ENCODE measurements around the gene ATP2A3. TPM values are rescaled to one million over a fixed set of nuclear protein-coding genes. Genes with fewer than 3 reads are reported as not detected.
"Not testable (repeated sequence)": the region's sequence is repeated elsewhere in the genome, so short reads cannot be mapped to it uniquely, and the experiment has no call there.

The ATP2A3 gene
- total and polyA plus RNA-seq, 2 donors (not counting 1 experiment from before 2014, with no cell fraction given) = 697 to 817 TPM

DNA sequence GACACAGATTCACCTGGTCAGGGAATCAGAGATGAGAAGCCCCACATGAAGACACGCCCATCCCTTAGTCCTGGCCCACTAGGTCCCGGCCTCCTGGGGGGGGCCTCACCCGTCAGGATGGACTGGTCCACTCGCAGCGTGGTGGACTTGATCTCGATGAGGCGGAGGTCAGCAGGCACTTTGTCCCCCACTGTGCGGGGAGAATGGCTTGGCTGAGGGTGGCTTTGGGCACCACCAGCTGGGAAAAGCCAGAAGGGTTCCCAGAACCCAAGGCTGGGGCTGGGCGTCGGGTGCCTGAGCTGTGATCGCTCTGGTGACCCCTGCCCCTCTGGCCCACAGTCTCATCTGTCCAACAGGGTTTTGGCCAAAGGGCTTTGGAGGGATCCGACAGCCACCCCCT is 13.7 kb downstream of the ATP2A3 start:
- Mint-ChIP-seq H3K4me3 (no peak overlapping the region), H3K27me3 (no peaks in the 10 kb centered on the region), H3K9me3 (ENCODE audit: insufficient read depth) (no peaks in the 10 kb centered on the region), H3K4me1 (peaks cover 4% of the 10 kb centered on the region), H3K27ac (no peak overlapping the region)
- Histone ChIP-seq H4K20me1 (ENCODE audit: control insufficient read depth, insufficient read depth, low read length, poor library complexity, severe bottlenecking) (peaks cover 99% of the 10 kb centered on the region), H3K27me3 (replicated peaks in 1 of 4; ENCODE audit: control extremely low read depth in 1 of 4, control insufficient read depth in 3 of 4, insufficient read depth in 4 of 4, low read length in 3 of 4) (no peaks in the 10 kb centered on the region), H3K79me2 (ENCODE audit: control insufficient read depth, insufficient read depth, low read length) (peaks cover 87% of the 10 kb centered on the region), H3K9ac (ENCODE audit: low read length) (no peak overlapping the region), H3K27ac (ENCODE audit: low read length in 2 of 2) (no peak overlapping the region), H3K9me3 (ENCODE audit: control extremely low read depth in 1 of 3, control insufficient read depth in 2 of 3, insufficient read depth in 1 of 3, low read length in 2 of 3) (peaks cover 0 to 2% (median 0%) of the 10 kb centered on the region in 3 donors), H3K36me3 (replicated peaks in 1 of 2; ENCODE audit: control extremely low read depth in 1 of 2, control insufficient read depth in 1 of 2, extremely low read depth in 1 of 2, insufficient read depth in 2 of 2, low read length in 1 of 2) (peaks cover 0 to 86% of the 10 kb centered on the region in 2 experiments), H3K4me1 (ENCODE audit: control insufficient read depth in 2 of 2, insufficient read depth in 2 of 2, low read length in 2 of 2) (peaks cover 0 to 10% of the 10 kb centered on the region in 2 donors), H3K4me2 (replicated peaks; ENCODE audit: low read depth, low read length, poor library complexity, severe bottlenecking) (no peak overlapping the region), H3K4me3 (ENCODE audit: control extremely low read depth in 1 of 5, extremely low read depth in 1 of 5, insufficient read depth in 1 of 5, low read depth in 2 of 5, low read length in 4 of 5) (no peak overlapping the region), H2AFZ (ENCODE audit: insufficient read depth, low read depth, low read length, poor library complexity, severe bottlenecking) (no peak overlapping the region)
- ChIA-PET CTCF (interaction anchor here (1.5 kb wide), 1 partner anchor 37 kb away, joined by 10 read pairs; no protein-coding TSS in a partner anchor), POLR2A (interaction anchor here (1.6 kb wide), 1 partner anchor 11 kb away, joined by 5 read pairs; no protein-coding TSS in a partner anchor)
- 99% methylated on average over 8 of the region's 12 CpGs for WGBS (ENCODE audit: insufficient coverage)
- ATAC-seq (ENCODE audit: low read depth) = no peak
- TF ChIP-seq, protein P1, sequence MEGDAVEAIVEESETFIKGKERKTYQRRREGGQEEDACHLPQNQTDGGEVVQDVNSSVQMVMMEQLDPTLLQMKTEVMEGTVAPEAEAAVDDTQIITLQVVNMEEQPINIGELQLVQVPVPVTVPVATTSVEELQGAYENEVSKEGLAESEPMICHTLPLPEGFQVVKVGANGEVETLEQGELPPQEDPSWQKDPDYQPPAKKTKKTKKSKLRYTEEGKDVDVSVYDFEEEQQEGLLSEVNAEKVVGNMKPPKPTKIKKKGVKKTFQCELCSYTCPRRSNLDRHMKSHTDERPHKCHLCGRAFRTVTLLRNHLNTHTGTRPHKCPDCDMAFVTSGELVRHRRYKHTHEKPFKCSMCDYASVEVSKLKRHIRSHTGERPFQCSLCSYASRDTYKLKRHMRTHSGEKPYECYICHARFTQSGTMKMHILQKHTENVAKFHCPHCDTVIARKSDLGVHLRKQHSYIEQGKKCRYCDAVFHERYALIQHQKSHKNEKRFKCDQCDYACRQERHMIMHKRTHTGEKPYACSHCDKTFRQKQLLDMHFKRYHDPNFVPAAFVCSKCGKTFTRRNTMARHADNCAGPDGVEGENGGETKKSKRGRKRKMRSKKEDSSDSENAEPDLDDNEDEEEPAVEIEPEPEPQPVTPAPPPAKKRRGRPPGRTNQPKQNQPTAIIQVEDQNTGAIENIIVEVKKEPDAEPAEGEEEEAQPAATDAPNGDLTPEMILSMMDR (IDR thresholded peaks at IDR 0.05) = no peak
- TF ChIP-seq EZH2 (IDR thresholded peaks at IDR 0.05; ENCODE audit: borderline replicate concordance, insufficient read depth, low read depth, low read length, poor library complexity, severe bottlenecking) = no peak
- intact Hi-C loops (cut with micrococcal nuclease) = no loop called here
- no peak for DNase-seq

DNA sequence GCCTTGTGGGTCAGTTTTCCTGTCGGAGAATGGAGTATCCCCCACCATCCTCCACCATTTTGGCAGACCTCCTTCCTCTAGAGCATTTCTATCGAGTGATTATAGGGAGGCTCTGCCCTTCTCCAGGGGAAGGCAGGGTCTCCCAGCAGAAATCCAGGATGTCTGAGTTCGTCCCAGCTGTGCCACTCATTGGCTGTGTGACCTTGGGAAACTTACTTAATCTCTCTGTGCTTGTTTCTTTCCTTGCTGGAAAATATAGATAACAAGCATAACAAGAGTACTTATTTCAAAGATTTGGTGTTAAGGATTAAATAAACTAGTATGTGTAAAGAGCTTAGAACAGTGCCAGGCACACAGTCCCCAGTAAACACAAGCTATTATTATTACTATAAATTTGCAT is 14.8 kb downstream of the ATP2A3 start:
- Mint-ChIP-seq H3K9me3 (ENCODE audit: insufficient read depth) (no peaks in the 10 kb centered on the region), H3K27ac (peak overlapping the region; percentile 65), H3K4me3 (no peak overlapping the region), H3K4me1 (peaks cover 4% of the 10 kb centered on the region), H3K27me3 (no peaks in the 10 kb centered on the region)
- H4K20me1 ChIP-seq (ENCODE audit: control insufficient read depth, insufficient read depth, low read length, poor library complexity, severe bottlenecking) = peaks cover 99% of the 10 kb centered on the region
- ATAC-seq (ENCODE audit: low read depth) = no peak
- H3K79me2 ChIP-seq (ENCODE audit: control insufficient read depth, insufficient read depth, low read length) = peaks cover 86% of the 10 kb centered on the region
- intact Hi-C loops (cut with micrococcal nuclease) = no loop called here
- peaks cover 0 to 84% of the 10 kb centered on the region in 2 experiments for H3K36me3 ChIP-seq (replicated peaks in 1 of 2; ENCODE audit: control extremely low read depth in 1 of 2, control insufficient read depth in 1 of 2, extremely low read depth in 1 of 2, insufficient read depth in 2 of 2, low read length in 1 of 2)
- H3K9ac ChIP-seq (ENCODE audit: low read length) = no peak overlapping the region
- H3K4me3 ChIP-seq (ENCODE audit: control extremely low read depth in 1 of 5, extremely low read depth in 1 of 5, insufficient read depth in 1 of 5, low read depth in 2 of 5, low read length in 4 of 5) = no peak overlapping the region
- H3K9me3 ChIP-seq (ENCODE audit: control extremely low read depth in 1 of 3, control insufficient read depth in 2 of 3, insufficient read depth in 1 of 3, low read length in 2 of 3) = peaks cover 0 to 11% (median 0%) of the 10 kb centered on the region in 3 donors
- 100% methylated on average over 1 of the region's 3 CpGs for WGBS (ENCODE audit: insufficient coverage)
- no peak overlapping the region for H3K4me2 ChIP-seq (replicated peaks; ENCODE audit: low read depth, low read length, poor library complexity, severe bottlenecking)
- H2AFZ ChIP-seq (ENCODE audit: insufficient read depth, low read depth, low read length, poor library complexity, severe bottlenecking) = no peak overlapping the region
- no peaks in the 10 kb centered on the region for H3K27me3 ChIP-seq (replicated peaks in 1 of 4; ENCODE audit: control extremely low read depth in 1 of 4, control insufficient read depth in 3 of 4, insufficient read depth in 4 of 4, low read length in 3 of 4)
- no peak for TF ChIP-seq EZH2 (IDR thresholded peaks at IDR 0.05; ENCODE audit: borderline replicate concordance, insufficient read depth, low read depth, low read length, poor library complexity, severe bottlenecking)
- TF ChIP-seq, protein P1 (IDR thresholded peaks at IDR 0.05) = no peak
- ChIA-PET POLR2A (interaction anchor here (0.6 to 1.2 kb wide), 4 partner anchors 16 to 126 kb away, joined by 3 to 14 read pairs (median 5); no protein-coding TSS in a partner anchor), CTCF (interaction anchor here (0.7 to 2.4 kb wide), 7 partner anchors 16 to 347 kb away, joined by 3 to 10 read pairs (median 5); no protein-coding TSS in a partner anchor)
- no peak for DNase-seq
- no peaks in the 10 kb centered on the region for H3K4me1 ChIP-seq (ENCODE audit: control insufficient read depth in 2 of 2, insufficient read depth in 2 of 2, low read length in 2 of 2)
- peak overlapping the region in 1 of 2 donors; percentile 19 for H3K27ac ChIP-seq (ENCODE audit: low read length in 2 of 2)

DNA sequence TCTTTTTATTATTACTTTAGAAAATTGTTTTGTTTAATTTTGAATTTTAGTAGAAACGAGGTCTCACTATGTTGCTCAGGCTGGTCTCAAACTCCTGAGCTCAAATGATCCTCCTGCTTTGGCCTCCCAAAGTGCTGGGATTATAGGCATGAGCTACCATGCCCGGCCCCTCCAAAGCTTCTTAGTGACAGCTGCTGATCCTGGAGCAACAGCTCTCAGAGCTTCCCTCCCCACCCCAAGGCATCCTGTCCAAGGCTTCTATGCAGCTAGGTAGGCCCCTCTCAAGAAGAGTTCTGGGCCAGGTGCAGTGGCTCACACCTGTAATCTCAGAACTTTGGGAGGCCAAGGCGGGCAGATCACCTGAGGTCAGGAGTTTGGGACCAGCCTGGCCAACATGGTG is 15.7 kb downstream of the ATP2A3 start:
- CTCF ChIA-PET = interaction anchor here (0.5 to 2.4 kb wide), 8 partner anchors 14 to 1602 kb away, joined by 3 to 8 read pairs (median 4); no protein-coding TSS in a partner anchor
- WGBS (ENCODE audit: insufficient coverage) = 100% methylated on average over 2 of the region's 3 CpGs
- H3K27ac ChIP-seq (ENCODE audit: low read length in 2 of 2); H3K4me1 Mint-ChIP-seq; H3K4me3 ChIP-seq (ENCODE audit: control extremely low read depth in 1 of 5, extremely low read depth in 1 of 5, insufficient read depth in 1 of 5, low read depth in 2 of 5, low read length in 4 of 5); DNase-seq; H3K4me3 Mint-ChIP-seq; H3K9ac ChIP-seq (ENCODE audit: low read length); H3K27me3 Mint-ChIP-seq; intact Hi-C loops (cut with micrococcal nuclease); H2AFZ ChIP-seq (ENCODE audit: insufficient read depth, low read depth, low read length, poor library complexity, severe bottlenecking); H3K4me2 ChIP-seq (replicated peaks; ENCODE audit: low read depth, low read length, poor library complexity, severe bottlenecking); ATAC-seq (ENCODE audit: low read depth); H3K9me3 Mint-ChIP-seq (ENCODE audit: insufficient read depth); H3K4me1 ChIP-seq (ENCODE audit: control insufficient read depth in 2 of 2, insufficient read depth in 2 of 2, low read length in 2 of 2); H3K27me3 ChIP-seq (replicated peaks in 1 of 4; ENCODE audit: control extremely low read depth in 1 of 4, control insufficient read depth in 3 of 4, insufficient read depth in 4 of 4, low read length in 3 of 4); H3K27ac Mint-ChIP-seq: not testable (repeated sequence)
- H3K36me3 ChIP-seq (replicated peaks in 1 of 2; ENCODE audit: control extremely low read depth in 1 of 2, control insufficient read depth in 1 of 2, extremely low read depth in 1 of 2, insufficient read depth in 2 of 2, low read length in 1 of 2) = peaks cover 0 to 86% of the 10 kb centered on the region in 2 experiments
- H3K79me2 ChIP-seq (ENCODE audit: control insufficient read depth, insufficient read depth, low read length) = peaks cover 86% of the 10 kb centered on the region
- H3K9me3 ChIP-seq (ENCODE audit: control extremely low read depth in 1 of 3, control insufficient read depth in 2 of 3, insufficient read depth in 1 of 3, low read length in 2 of 3) = peaks cover 0 to 13% (median 0%) of the 10 kb centered on the region in 3 donors
- POLR2A ChIA-PET = interaction anchor here (1.2 kb wide), 1 partner anchor 13 kb away, joined by 4 read pairs; no protein-coding TSS in a partner anchor
- H4K20me1 ChIP-seq (ENCODE audit: control insufficient read depth, insufficient read depth, low read length, poor library complexity, severe bottlenecking) = peaks cover 99% of the 10 kb centered on the region
